ENCODE measurements around the gene RNF141.

RNF141 gene, protein sequence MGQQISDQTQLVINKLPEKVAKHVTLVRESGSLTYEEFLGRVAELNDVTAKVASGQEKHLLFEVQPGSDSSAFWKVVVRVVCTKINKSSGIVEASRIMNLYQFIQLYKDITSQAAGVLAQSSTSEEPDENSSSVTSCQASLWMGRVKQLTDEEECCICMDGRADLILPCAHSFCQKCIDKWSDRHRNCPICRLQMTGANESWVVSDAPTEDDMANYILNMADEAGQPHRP

GRCh38 chr11:10540915-10541560 is at the start of gene RNF141:
Gene RNF141 (minus strand): TSS chr11:10541187. CDS start chr11:10534158, 7,029 bp downstream.
- peak; percentile 73 for DNase-seq

DNA sequence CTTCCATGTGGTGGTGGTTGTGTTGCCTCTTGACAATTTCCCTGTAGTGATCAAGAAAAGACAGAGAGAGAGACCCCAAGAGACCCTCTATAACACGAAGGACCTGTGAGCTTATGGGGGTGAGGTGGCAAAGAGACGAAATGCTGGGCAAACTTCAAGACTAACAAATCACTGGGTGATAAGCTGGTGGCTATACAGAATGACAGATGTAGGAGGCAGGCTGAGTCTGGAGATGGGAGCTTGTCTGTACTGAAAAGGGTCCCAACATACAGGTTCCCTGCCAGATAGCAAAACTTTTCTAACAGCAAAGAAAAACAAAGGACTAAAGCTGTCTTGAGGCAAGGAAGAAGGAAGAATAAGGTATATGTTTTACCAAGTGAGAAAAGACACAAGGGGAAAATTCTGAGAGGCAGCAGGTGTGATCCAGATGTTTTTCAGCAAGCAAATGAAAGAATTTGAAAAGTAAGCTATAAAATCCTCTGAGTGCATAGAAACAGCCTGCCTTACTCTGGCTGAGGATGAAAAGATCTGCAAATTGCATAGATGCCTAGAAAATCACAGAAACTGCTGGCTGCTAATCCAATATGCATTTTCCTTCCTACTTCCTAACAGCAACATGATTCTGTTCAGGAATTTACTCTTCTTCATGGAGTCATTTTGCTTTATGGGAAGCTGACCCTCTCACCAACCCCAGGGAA is 49.4 kb upstream of the RNF141 start:
- DNase-seq: no peak

- no peak for DNase-seq
These were observed 47.9 kb upstream of the RNF141 start for GRCh38 chr11:10588904-10589303.

DNA sequence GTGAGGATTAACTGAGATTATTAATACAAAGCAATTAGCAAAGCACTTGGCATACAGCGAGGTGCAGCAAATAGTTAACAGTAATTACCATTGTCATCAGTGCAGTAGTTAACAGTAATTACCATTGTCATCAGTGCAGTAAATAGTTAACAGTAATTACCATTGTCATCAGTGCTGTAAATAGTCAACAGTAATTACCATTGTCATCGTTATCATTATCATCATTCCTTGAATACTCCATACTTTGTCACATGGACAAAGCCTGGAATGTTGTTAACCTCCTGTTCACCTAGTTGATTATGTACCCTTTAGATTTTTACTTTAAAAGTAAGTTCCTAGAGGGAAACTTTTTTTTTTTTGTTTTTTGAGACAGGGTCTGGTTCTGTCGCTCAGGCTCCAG is 47.0 kb upstream of the RNF141 start:
- DNase-seq: no peak

DNA sequence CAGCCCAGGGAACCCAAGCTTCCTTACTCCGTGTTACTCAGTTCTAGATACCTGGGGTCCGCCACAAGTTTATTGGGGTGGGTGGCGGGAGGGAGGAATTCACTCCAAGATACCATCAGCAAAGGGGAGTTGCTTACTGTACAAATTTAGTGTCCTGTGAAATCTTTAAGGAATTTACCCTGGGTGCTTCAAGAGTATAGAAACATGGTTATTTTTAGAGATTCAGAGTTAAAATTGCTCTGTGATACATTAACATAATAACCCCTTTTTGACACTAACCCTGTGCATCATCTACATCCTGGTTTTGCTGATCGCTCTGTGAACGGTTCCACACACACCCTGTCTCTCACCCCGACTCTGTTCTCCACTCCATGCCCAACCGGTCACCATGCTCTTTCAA is 46.4 kb upstream of the RNF141 start:
- no peak for DNase-seq

- no peak for DNase-seq
These were observed 43.1 kb upstream of the RNF141 start for GRCh38 chr11:10584071-10584501.

GRCh38 chr11:10581481-10582019 is 40.6 kb upstream of the RNF141 start:
- no peak for DNase-seq

- DNase-seq: no peak
These were observed 39.6 kb upstream of the RNF141 start for GRCh38 chr11:10580623-10581022.

GRCh38 chr11:10579700-10580099 is 38.7 kb upstream of the RNF141 start:
- no peak for DNase-seq

- DNase-seq: no peak
These were observed 35.0 kb upstream of the RNF141 start for GRCh38 chr11:10576035-10576398.

DNA sequence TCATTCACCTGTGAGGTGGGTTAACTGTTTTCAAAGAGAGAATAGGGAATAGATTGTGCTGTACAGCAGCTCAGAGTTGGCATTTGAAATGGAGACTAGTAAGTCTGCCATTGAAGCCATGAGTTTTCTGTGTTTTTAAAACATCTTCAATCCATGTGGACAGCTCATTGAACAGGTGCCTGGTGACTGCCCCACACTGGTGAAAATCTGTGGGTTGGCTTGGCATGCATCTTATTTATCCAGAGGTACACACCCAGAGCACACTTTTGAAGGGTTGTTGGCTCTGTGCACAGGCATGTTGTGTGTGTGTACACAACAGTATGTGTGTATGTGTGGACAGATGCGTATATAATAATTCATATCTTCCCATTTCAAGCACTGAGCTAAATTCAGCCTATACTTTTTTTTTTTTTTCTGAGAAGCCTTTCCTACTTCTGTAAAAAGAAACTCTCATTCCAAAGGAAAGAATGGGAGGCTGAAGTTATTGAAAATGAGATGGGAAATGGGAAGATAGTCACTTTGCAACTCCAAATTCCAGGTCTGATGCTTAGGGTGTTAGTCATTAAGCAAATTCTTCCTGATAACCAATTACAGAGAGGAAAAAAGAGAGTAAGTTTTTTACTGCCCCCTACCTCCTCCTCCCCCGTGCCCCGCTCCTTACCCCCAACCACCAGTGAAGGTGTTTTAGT is 34.5 kb upstream of the RNF141 start:
- DNase-seq: no peak

GRCh38 chr11:10573556-10573955 is 32.6 kb upstream of the RNF141 start:
- DNase-seq: no peak

- DNase-seq: no peak
These were observed 32.0 kb upstream of the RNF141 start for GRCh38 chr11:10573028-10573427.

DNA sequence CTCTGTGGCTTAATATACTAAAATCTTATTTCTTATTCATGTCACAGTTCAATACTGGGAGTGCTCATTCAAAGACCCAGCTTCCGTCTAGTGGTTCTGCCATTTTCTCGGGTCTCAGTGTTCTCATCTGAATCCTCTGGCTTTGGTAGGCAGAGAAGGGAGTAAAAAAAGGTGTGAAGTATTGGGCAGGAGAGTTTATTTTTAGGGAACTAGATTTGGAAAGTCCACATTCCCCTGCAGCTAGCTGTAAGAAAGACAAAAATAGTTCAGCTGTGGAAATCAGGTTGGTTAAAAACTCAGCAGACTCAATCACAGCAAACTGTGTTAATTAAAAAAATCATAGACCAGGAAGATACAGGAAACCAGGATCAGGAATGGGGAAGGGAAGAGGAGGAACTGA is 31.5 kb upstream of the RNF141 start:
- DNase-seq: no peak

DNA sequence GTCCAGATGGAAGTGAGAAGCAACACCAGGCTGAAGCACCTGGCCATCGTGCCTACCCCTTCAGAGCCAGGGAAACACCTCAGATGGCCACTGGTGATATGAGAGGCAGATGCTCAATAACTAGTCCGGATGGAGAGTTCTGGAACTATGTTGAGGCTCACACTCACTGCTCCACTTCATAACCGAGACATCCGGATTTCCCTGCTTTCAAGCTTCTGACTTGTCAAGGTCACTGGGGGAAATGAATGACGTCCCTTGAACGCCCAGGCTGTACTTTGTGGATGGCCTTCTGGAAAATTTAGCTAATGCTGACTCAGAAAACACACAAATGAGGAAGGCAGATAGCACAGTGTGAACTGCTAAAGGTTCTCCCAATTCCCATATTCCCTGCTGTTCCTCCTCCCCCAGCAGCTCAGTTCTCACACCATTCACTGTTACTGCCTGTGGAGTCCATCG is 27.5 kb upstream of the RNF141 start, which contains the start of gene LYVE1:
Gene LYVE1, minus strand, starts transcription at position 180 of the 456 bp plus-strand sequence. Its CDS starts 133 bp downstream, at position 47.
- DNase-seq: no peak

DNA sequence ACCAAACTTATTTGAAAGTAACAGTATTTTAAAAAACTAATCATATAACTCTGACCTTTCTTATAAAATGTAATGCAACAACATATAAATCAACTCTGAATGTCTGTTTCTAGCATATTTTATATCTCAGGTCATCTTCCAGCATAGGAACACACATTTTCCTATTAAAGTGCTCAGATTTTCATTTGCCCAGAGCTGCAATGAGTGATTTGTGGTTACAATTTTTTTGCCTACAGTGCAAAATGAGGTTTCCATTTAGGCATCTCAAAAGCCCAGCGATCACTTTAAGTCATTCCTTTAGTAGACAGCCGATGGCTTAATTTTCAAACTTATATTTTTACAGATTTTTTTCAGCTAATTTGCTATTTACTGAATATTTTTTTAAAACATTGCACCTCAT is 26.5 kb upstream of the RNF141 start:
- DNase-seq: no peak

- DNase-seq: no peak
These were observed 25.4 kb upstream of the RNF141 start for GRCh38 chr11:10566257-10566957.

GRCh38 chr11:10565493-10565892 is 24.5 kb upstream of the RNF141 start:
- DNase-seq: no peak

- DNase-seq: no peak
These were observed 23.8 kb upstream of the RNF141 start for GRCh38 chr11:10564696-10565318.

- no peak for DNase-seq
These were observed 23.0 kb upstream of the RNF141 start for GRCh38 chr11:10564030-10564429.

DNA sequence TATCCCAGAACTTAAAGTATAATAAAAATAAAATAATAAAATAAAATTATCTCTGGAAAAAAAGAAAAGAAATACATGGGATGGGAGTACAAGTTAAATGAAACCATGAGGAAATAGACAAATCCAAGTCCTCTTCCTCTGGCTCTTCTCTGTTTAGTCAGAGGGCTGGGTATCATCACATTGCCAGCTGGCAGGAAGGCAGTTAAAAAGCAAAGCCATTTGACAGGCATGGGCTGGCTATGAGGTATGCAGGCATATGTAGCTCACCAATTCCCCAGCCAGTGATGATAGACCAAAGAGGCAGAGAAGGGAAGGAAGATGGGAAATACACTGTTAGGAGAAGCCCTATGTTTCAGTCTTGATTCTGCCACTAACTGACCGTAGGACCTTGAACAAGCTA is 21.0 kb upstream of the RNF141 start:
- DNase-seq: no peak
